HG03457 (cell line): Measurements from ENCODE around the gene SYT17.
"Not testable (repeated sequence)": the region's sequence is repeated elsewhere in the genome, so short reads cannot be mapped to it uniquely, and the experiment has no call there.

ENCODE experiments used
- ATAC-seq: cut with Tn5 transposase; IDR thresholded peaks from one replicate; pipeline ENCODE4 v1.9.1; 2021; ENCODE audit warnings: moderate number of reproducible peaks; ENCODE audit not compliant: unreplicated experiment

The SYT17 gene

DNA sequence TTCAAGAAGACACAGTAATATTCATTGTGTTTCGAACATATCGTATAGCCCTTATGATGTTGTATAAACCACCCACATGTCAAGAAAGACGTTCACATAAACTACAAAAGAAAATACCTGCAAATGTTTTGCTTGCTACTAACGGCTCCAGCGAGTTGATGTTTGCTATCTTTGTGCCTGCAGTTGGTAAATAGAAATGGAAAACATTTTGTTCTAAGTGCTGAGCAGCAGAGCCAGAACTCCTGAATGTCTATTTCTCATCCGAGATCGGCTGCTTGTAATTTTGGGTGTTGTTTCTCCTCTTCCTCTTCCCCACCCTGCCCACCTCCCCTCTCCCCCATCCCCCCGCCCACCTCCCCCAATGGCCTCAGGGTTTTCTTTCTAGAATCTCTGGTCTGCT lies 5.0 kb downstream of the SYT17 start:
- no peak for ATAC-seq

DNA sequence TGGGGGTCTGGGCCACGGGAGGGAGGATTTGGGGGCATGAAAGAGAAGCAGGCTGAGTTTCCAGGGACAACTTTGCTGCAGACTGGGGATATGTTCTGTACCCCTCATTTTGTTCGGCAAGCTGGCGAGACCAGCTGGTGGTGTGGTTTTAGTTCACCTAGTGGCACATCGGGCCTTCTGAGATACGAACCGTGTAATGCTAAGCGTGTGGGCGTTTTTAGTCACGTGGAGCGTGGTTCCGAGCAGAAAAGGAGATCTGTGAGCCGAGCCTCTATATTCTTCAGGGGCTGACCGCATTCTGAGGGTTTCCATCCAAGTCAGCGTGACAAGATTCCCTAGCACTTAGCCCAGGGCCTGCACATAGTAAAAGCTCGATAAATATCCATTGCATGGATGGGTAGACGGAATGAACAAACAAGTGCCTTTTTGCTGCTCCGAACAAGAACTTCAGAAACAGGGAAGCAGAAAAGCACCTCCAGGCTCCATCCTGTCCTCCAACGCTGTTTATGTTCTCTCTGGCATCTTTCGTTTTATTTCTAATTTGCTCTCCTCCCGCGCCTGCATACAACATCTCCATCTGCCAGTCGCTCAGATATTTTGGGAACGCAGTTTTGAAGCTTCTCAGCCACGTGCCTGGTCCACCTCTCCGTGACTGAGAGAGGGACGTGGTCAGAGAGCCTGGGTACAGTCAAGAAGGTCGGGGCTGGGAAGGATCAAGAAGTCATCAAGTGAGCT lies 5.8 kb downstream of the SYT17 start:
- no peak for ATAC-seq

DNA sequence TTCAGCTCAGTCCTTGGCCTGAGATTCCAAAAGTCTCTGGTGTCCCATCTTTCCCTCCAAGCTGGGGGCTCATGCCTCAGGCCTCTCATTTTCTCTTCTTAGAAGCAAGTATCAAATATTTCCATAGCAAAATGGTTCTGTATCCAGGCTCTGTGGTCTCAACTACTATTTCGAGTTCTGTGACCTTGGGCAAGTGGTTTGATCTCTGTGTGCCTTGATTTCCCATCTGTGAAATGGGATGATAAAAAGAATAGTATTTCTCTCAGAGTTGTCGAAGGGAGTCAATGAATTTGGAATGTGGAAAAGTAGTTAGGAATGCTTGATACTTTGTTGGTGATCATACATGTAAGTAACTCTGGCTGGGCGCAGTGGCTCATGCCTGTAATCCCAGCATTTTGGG lies 6.4 kb downstream of the SYT17 start:
- no peak for ATAC-seq

DNA sequence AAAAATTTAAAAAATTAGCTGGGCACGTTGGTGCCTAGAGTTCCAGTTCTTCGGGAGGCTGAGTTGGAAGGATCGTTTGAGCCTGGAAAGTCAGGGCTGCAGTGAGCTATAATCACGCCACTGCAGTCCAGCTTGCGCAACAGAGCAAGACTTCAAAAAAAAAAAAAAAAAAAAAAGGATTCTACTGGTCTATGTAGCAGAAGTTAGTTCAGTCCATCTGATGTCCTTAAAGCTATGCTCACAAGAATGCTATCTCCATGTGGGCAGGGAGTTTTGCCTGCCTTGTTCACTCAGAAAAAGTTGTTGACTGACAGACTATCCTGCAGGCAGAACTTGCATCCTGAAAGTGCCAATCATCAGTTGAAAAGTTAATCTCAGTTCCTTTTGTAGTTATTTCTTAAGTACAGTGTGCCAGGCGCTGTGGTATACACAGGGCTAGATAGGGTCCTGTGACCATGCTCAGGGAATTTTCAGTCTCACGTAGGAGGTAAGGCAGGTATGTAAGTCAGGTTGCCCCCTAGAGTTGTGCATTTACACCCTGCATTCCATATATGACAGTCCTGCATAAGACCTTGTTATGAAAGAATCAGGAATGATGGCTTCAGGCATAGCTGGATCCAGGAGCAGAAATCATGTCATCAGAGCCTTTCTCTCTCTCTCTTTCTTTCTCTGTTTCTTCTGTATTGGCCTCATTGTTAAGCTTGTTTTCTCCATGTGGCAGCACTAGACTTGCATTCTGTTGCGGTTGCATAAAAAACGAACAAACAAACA lies 7.6 kb downstream of the SYT17 start:
- no peak for ATAC-seq

DNA sequence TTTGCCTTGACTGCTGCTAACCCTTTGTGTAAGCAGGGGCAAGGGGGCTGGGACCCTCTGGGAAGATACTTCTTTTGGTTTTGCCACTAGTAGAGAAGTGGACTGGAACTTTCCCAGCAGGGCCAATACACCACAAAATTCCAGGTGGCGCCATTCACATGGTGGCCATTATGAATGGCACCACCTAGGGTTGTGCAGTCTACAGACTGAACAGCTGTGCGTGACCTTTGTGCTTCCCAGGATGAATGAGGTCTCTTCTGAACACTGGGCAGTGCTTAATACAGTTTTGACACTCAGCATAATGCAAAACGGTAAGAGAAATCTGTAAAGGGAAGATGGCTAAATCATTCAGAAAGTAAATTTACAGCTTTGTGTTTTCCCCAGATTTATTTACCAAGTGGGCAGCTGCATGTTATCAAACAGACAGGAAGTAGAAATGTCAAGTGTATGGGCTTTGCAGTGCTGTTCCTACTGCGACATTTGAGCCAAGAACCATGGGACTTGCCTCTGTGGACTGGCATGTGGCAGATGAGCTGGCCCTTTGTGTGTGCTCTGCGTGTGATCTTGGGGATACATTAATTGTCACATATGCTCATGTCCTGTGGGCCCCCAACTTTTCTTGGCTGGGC lies 9.2 kb downstream of the SYT17 start:
- ATAC-seq: no peak

DNA sequence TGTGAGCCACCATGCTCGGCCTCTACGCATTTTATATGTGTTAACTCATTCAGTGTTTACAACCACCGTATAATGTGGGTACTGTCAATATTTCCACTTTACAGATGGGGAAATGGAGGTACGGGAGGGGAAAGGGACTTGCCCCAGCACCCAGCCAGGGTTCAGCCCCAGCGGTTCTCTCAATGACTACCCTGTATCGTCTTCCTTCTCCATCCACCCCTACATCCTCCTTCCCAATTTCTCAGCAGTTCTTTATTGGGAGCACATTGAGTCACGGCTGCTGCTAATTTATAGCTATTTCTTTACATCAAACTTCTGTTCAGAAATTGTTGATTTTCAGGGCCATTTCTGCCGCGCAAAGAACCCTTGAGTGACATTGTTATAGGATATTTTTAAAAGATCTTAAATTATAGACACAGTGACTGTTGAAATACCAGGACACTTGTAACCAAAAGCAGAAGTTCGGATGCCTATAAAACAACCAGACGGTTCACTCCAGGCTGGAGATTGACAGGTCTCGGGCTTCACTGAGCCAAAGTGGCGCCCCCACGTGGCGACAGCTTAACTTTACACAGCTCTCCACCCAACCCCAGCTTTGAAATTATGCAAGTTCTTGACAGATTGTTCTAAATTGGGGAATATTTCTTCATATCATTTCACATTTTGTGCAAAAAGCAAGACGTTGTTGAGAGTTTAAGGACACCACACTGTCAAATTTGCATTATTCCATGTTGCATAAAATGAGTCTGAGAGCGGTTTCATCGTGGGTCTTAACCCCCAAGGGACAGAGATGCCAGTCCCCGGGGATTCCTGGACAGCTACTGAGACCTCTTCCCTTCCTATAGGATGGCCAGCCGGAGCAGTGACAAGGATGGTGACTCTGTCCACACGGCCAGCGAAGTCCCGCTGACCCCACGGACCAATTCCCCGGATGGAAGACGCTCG lies 11.8 kb downstream of the SYT17 start:
- ATAC-seq: no peak

DNA sequence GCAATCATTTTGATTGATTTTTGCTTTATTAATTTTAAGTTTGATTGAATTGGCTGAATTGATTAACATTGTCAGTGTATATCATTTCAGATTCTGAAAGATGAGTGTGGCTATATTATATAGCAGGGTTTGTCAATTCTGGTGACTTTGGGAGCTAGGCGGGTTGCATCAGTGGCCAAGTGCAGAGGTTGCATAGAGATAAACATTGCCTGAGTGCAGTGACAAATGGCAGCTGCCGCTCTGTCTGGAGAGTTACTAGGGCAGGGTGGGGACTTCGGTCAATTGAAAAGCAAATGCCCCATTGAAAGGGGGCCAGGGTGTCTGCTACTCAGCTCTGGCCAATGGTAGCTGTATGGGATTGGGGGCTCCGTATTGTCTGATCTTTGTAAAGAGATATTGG lies 12.7 kb downstream of the SYT17 start:
- no peak for ATAC-seq

DNA sequence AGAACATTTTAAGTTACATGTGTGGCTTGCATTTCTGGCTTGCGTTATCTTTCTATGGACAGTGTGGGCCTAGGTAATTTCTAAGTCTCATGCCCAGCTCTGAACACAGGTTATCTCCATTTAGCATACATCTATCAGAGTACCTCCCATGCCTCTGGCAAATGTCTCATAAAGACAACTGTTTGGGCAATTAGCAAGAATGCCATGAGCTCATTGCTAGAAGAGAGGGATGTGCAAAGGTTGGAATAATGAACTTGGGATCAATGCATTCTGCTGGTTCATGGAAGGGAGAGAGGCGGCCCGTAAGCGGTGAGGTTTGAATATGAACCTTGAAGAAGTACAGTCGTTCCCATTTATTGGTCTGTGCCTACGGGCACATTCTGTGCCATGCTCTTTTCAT lies 14.4 kb downstream of the SYT17 start:
- no peak for ATAC-seq

DNA sequence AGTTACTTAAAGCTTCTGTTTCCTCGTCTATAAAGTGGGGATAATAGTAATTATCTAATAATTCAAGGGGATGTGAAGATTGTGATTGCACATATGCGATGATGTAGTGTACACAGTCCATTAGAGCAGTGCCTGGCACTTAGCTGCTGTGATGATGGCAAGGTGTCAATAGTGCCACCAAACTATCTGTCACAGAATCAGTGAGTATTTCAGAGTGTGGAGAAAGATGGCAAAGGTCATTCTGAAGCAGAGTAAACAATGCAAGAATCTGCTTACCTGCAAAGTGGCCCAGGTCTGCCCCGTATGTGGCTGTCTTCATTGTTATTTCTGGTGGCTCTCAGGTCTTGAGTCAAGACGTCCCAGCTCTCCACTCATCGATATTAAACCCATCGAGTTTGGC lies 15.1 kb downstream of the SYT17 start:
- no peak for ATAC-seq

DNA sequence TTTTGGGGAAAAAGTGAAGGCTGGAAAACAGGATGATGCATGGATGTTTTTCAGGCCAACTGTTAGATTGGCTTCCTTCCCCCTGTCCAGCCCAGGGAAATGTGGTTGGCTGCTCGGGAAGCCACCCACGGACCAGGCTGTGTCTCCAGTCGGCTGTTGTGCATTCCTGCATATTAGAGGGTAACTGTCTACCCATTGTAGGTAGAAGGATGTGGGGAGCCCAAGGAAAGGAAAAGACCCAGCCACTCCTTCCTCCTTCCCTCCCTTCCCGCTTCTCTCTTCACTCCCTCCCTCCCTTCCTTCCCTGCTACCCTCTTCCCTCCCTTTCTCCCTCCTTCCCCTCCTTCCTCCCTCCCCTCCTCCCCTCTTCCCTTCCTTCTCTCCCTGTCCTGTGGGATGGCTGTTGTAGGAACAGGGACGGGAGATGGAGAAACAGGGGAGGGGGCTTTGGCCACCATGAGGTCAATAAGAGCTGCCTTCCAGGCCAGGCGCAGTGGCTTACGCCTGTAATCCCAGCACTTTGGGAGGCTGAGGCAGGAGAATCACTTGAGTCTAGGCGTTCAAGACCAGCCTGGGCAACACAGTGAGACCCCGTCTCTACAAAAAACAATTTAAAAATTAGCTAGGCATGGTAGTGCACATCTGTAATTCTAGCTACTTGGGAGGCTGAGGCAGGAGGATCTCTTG lies 16.9 kb downstream of the SYT17 start:
- no peak for ATAC-seq

DNA sequence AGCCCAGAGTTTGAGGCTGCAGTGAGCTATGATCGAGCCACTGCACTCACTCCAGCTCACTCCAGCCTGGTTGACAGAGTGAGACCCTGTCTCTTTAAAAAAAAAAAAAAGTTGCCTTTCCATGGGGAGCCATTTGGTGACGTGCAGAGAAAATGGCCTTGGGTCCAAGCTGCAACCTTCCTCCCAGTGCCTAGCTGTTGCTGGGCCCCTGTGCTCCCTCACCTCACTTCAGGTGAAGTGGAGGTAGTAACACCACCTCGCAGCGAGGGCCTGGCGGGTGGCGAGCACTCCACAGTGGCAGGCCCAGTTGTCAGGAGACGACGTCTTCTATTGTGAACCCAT lies 17.4 kb downstream of the SYT17 start:
- no peak for ATAC-seq

DNA sequence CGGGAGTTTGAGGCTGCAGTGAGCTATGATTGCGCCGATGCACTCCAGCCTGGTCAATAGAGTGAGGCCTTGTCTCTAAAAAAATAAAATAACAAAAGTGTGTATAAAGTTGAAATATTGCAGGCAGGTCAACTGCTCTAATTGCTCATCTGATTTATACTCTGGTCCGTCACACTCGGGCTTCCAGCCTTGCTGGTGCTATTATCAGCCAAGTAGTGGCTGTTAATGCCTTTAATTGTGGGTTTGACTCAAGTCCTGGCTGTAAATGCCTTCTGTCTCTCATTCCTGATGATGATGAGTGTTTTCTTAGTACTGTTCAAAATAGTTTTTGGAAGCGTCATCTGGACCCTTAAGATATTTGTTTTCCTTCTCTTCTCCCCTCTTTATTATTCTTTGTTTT lies 18.4 kb downstream of the SYT17 start:
- no peak for ATAC-seq

DNA sequence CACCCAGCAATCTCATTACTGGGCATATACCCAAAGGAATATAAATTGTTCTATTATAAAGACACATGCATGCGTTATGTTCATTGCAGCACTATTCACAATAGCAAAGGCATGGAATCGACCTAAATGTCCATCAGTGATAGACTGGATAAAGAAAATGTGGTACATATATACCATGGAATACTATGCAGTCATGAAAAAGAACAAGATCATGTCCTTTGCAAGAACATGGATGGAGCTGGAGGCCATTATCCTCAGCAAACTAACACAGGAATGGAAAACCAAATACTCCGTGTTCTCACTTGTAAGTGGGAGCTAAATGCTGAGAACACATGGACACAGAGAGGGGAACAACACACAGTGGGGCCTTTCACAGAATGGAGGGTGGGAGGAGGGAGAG lies 19.9 kb downstream of the SYT17 start:
- ATAC-seq: not testable (repeated sequence)

DNA sequence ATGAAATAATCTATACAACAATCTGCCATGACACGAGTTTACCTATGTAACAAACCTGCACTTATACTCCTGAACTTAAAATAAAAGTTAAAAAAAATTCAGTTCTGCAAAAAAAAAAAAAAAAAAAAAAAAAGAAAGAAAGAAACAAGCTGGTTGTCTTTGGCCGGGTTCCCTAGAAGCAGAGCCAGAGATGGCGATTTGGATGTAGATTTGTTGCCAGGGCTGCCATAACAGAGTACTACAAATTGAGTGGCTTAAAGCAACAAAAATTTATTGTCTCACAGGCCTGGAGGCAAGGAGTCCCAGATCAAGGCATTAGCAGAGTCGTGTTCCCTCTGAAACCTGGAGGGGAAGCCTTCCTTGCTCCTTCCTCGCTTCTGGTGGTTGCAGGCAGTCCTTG lies 20.4 kb downstream of the SYT17 start:
- ATAC-seq: no peak

DNA sequence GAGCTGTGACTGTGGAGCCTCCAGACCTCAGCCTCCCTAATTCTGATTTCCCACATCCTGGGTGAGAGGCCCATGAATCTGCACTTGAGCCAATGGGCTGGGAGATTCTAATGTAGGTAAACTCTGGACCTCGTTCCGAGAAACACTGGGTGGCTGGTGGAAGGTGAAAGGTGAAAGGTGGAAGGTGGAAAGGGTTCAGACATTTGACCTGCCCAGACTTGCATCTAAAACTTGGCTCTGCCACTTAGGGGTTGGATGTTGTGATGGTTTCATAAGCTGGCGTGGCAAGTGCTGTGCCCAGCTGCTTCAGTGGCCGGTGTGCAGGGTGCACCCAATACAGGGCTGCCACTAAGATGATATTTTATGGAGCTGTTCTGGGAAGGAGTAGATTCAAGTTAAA lies 24.8 kb downstream of the SYT17 start:
- no peak for ATAC-seq

DNA sequence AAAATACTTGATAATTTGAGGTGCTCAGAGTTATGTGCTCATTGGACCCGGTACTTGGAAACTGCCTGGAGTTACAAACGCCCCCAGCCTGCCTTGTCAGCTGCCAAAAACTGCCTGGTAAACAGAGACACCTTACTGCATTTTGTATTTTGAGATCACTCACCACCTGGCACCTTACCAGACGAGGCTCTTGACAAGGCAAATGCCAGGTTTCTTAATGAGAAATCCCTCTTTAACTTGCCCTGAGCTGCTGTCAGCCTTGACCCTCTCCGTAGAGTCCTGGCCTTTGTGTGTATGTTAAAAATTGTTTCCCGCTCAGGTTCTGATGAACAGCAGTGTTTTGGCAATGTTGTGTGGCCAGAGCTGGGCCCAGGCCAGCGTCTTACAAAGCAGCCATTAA lies 28.8 kb downstream of the SYT17 start:
- no peak for ATAC-seq

DNA sequence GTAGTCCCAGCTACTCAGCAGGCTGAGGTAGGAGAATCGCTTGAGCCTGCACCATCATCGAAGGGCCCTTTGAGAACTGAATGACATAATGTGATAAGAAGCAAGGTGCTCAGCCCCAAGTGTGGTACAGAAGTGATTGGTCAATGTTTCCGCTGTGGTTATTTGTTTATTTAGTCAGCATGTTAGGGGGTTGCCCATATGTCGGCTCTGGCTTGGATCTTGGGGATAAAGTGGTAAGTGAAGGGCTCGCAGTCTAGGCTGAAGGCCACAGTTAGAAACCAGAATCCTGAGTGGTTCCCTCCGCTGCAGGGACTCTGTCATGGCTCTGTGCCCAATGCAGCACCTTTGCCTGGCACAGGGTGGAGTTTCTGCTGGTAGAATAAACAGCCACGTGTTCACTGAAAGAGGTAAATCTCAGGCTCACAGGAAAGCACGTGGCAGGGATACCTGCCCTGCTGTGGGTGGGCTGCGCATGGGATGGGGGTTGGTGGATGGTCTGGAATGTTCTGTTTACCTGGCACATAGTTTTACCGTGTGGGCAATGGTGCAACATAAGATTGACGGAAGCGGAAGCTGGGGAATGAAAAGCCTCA lies 35.4 kb downstream of the SYT17 start:
- ATAC-seq: no peak

DNA sequence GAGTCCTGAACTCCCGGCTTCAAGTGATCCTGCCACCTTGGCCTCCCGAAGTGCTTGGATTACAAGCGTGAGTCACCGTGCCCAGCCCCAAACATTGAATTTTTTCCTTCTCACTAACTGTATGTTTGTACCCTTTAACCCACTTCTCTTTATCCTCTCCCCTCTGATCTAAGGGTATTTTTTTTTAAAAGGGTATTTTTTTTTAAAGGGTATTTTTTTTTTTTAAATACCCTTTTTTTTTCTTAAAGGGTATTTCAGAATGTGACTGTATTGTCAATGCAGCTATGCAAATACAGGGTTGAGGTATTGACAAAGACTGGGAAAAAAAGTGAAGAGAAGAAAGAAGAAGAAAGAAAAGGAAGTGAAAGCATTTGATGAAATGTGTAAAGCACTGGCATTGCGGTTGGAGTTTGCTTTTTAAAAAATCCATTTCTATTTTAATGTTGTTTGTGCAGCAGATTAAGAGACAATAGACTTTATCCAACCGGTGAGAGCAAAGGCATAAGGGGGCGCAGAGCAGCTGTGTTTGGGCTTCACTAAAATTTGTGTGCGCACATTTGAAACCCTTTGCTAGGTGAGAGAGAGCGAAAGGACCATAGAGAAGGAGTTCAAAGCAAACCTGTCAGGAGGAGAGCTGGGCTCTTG lies 42.4 kb downstream of the SYT17 start:
- no peak for ATAC-seq

DNA sequence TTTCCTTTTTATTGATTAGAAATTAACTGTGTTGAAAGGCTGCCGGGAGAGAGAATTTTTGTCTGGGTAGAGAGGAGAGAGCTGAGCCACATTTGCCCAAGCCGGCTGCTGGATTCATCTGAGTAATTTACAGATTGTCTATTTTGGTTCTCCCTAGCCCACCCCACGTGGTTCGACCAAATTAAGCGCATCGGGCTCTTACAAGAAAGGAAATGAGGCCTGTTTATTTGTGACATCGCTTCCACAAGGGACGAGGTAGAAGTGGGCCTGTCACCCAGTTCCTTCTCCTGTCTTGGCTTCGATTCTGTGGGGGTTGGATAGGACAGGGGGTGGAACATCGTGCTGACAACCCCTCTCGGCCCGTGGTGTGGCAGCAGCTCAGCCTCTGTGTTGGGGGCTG lies 42.9 kb downstream of the SYT17 start:
- ATAC-seq: no peak

DNA sequence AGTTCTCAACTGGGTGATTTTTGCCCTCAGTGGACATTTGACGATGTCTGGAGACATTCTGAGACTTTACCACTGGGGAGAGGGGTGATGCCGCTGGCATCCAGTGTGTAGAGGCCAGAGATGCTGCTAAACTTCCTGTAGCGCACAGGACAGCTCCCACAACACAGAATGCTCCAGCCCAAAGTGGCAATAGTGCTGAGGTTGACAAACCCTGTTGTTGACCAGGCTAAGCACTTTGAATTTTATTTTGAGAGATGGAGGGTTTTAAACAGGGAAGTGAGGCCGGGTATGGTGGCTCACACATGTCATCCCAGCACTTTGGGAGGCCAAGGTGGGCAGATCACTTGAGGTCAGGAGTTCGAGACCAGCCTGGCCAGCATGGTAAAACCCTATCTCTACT lies 44.0 kb downstream of the SYT17 start:
- no peak for ATAC-seq
